ENCODE data around the gene LAD1.

LAD1 gene

GRCh38 chr1:201386208-201386607, 12.9 kb downstream of the LAD1 start:
- ATAC-seq (no peak), DNase-seq (no peak)
- Mint-ChIP-seq H3K9me3 (no peaks in the 10 kb centered on the region), H3K27me3 (peaks cover 38% of the 10 kb centered on the region), H3K27ac (no peak overlapping the region), H3K4me3 (no peak overlapping the region), H3K4me1 (no peaks in the 10 kb centered on the region)

- Mint-ChIP-seq H3K27me3 (peaks cover 34% of the 10 kb centered on the region), H3K4me3 (no peak overlapping the region), H3K4me1 (no peaks in the 10 kb centered on the region), H3K9me3 (no peaks in the 10 kb centered on the region), H3K27ac (no peak overlapping the region)
- DNase-seq: peak; percentile 45 to 53
- ATAC-seq: peak; percentile 77
These were observed 13.7 kb downstream of the LAD1 start for GRCh38 chr1:201385299-201385891.

- peaks cover 34% of the 10 kb centered on the region for H3K27me3 Mint-ChIP-seq
- no peaks in the 10 kb centered on the region for H3K9me3 Mint-ChIP-seq
- DNase-seq (no peak), ATAC-seq (no peak)
- no peaks in the 10 kb centered on the region for H3K4me1 Mint-ChIP-seq
- no peak overlapping the region for H3K27ac Mint-ChIP-seq
- H3K4me3 Mint-ChIP-seq: no peak overlapping the region
These were observed 14.7 kb downstream of the LAD1 start for GRCh38 chr1:201384406-201384782.

GRCh38 chr1:201383647-201384405, 15.3 kb downstream of the LAD1 start:
- Mint-ChIP-seq H3K4me3 (no peak overlapping the region), H3K4me1 (no peaks in the 10 kb centered on the region), H3K27me3 (peaks cover 34% of the 10 kb centered on the region), H3K27ac (no peak overlapping the region), H3K9me3 (no peaks in the 10 kb centered on the region)
- DNase-seq: no peak
- ATAC-seq: no peak

GRCh38 chr1:201381130-201381529, 18.0 kb downstream of the LAD1 start:
- Mint-ChIP-seq H3K9me3 (no peaks in the 10 kb centered on the region), H3K27ac (peak overlapping the region in 1 of 2 donors; percentile 54), H3K4me3 (no peak overlapping the region), H3K27me3 (peaks cover 25% of the 10 kb centered on the region), H3K4me1 (no peaks in the 10 kb centered on the region)
- DNase-seq (no peak), ATAC-seq (no peak)

- ATAC-seq: no peak
- no peak overlapping the region for H3K4me3 Mint-ChIP-seq
- no peaks in the 10 kb centered on the region for H3K4me1 Mint-ChIP-seq
- H3K27ac Mint-ChIP-seq: no peak overlapping the region
- peaks cover 25% of the 10 kb centered on the region for H3K27me3 Mint-ChIP-seq
- DNase-seq: no peak
- H3K9me3 Mint-ChIP-seq: no peaks in the 10 kb centered on the region
These were observed 19.3 kb downstream of the LAD1 start for GRCh38 chr1:201379733-201380242.

GRCh38 chr1:201378804-201379203, 20.3 kb downstream of the LAD1 start:
- H3K27ac Mint-ChIP-seq: peak overlapping the region in 1 of 2 donors; percentile 6

GRCh38 chr1:201377611-201378092, 21.5 kb downstream of the LAD1 start, which contains the start of gene TNNT2:
Gene TNNT2 (minus strand): TSS chr1:201377680. CDS start chr1:201373254, 4,426 bp downstream.
- Mint-ChIP-seq H3K4me3 (no peak within 1 kb of the TSS), H3K27ac (no peak within 1 kb of the TSS), H3K4me1 (no peaks in the 10 kb centered on the region), H3K27me3 (peaks cover 29% of the 10 kb centered on the region), H3K9me3 (no peaks in the 10 kb centered on the region)
- no peak for ATAC-seq
- no peak for DNase-seq

More at GRCh38 chr1:201378804-201379203, 20.3 kb downstream of the LAD1 start:
- Mint-ChIP-seq H3K9me3 (no peaks in the 10 kb centered on the region), H3K27me3 (peaks cover 18% of the 10 kb centered on the region), H3K4me1 (no peaks in the 10 kb centered on the region), H3K4me3 (no peak overlapping the region)
- DNase-seq (no peak), ATAC-seq (no peak)

- DNase-seq: no peak
- no peaks in the 10 kb centered on the region for H3K4me1 Mint-ChIP-seq
- no peak overlapping the region for H3K27ac Mint-ChIP-seq
- no peak for ATAC-seq
- H3K9me3 Mint-ChIP-seq: no peaks in the 10 kb centered on the region
- H3K27me3 Mint-ChIP-seq: peaks cover 38% of the 10 kb centered on the region
- H3K4me3 Mint-ChIP-seq: no peak overlapping the region
These were observed 22.4 kb downstream of the LAD1 start for GRCh38 chr1:201376464-201377374.

- DNase-seq (no peak), ATAC-seq (no peak)
- Mint-ChIP-seq H3K9me3 (no peaks in the 10 kb centered on the region), H3K27me3 (peaks cover 44% of the 10 kb centered on the region), H3K4me3 (no peak overlapping the region), H3K4me1 (no peaks in the 10 kb centered on the region), H3K27ac (no peak overlapping the region)
These were observed 23.0 kb downstream of the LAD1 start for GRCh38 chr1:201376107-201376463.

GRCh38 chr1:201375169-201375568, 24.0 kb downstream of the LAD1 start:
- Mint-ChIP-seq H3K27me3 (peaks cover 50% of the 10 kb centered on the region), H3K9me3 (no peaks in the 10 kb centered on the region), H3K4me1 (no peaks in the 10 kb centered on the region), H3K27ac (no peak overlapping the region), H3K4me3 (no peak overlapping the region)
- DNase-seq: no peak
- ATAC-seq: no peak

GRCh38 chr1:201374364-201374763, 24.8 kb downstream of the LAD1 start:
- ATAC-seq (no peak), DNase-seq (no peak)
- peaks cover 53% of the 10 kb centered on the region for H3K27me3 Mint-ChIP-seq
- H3K9me3 Mint-ChIP-seq: no peaks in the 10 kb centered on the region
- H3K4me1 Mint-ChIP-seq: no peaks in the 10 kb centered on the region
- no peak overlapping the region for H3K4me3 Mint-ChIP-seq
- no peak overlapping the region for H3K27ac Mint-ChIP-seq

GRCh38 chr1:201371792-201372191, 27.3 kb downstream of the LAD1 start:
- no peak overlapping the region for H3K27ac Mint-ChIP-seq
- H3K4me3 Mint-ChIP-seq: no peak overlapping the region
- no peaks in the 10 kb centered on the region for H3K4me1 Mint-ChIP-seq
- ATAC-seq: no peak
- DNase-seq: no peak
- H3K27me3 Mint-ChIP-seq: peaks cover 73% of the 10 kb centered on the region
- H3K9me3 Mint-ChIP-seq: no peaks in the 10 kb centered on the region

- ATAC-seq (no peak), DNase-seq (no peak)
- Mint-ChIP-seq H3K4me1 (no peaks in the 10 kb centered on the region), H3K27me3 (peaks cover 71% of the 10 kb centered on the region), H3K4me3 (no peak overlapping the region), H3K27ac (no peak overlapping the region), H3K9me3 (no peaks in the 10 kb centered on the region)
These were observed 27.8 kb downstream of the LAD1 start for GRCh38 chr1:201371276-201371675.

GRCh38 chr1:201370500-201370899, 28.6 kb downstream of the LAD1 start:
- H3K9me3 Mint-ChIP-seq: no peaks in the 10 kb centered on the region
- ATAC-seq: no peak
- no peaks in the 10 kb centered on the region for H3K4me1 Mint-ChIP-seq
- peaks cover 63% of the 10 kb centered on the region for H3K27me3 Mint-ChIP-seq
- no peak for DNase-seq
- no peak overlapping the region for H3K27ac Mint-ChIP-seq
- no peak overlapping the region for H3K4me3 Mint-ChIP-seq
